Colon (tissue), 2 donors: ENCODE measurements around the gene RBM4B.
"Not testable (repeated sequence)": the region's sequence is repeated elsewhere in the genome, so short reads cannot be mapped to it uniquely, and the experiment has no call there.

Source experiments
- FAIRE-seq: peaks from 2 replicates; lab custom pipeline; 2012; peaks lifted over from hg19 to GRCh38; lab: Jason Lieb, UNC
- donor health status: control.
- donor health status: control.

The RBM4B gene

GRCh38 chr11:66639814-66640340, 37.8 kb downstream of the RBM4B start:
- FAIRE-seq, result not testable (repeated sequence)

- no peak for FAIRE-seq
These were observed 38.4 kb downstream of the RBM4B start for GRCh38 chr11:66639066-66639813.

GRCh38 chr11:66638177-66639065, 39.3 kb downstream of the RBM4B start, which contains the start of gene RBM4:
TSS of gene RBM4 (plus strand) at chr11:66638703. CDS start at chr11:66639712, 1,009 bp downstream.
- FAIRE-seq, result no peak

- no peak for FAIRE-seq
These were observed 40.0 kb downstream of the RBM4B start for GRCh38 chr11:66637557-66638176.

GRCh38 chr11:66636411-66636810, 41.3 kb downstream of the RBM4B start:
- FAIRE-seq, result no peak

GRCh38 chr11:66632952-66633351, 44.7 kb downstream of the RBM4B start:
- FAIRE-seq, result no peak

- no peak for FAIRE-seq
These were observed 45.8 kb downstream of the RBM4B start for GRCh38 chr11:66631883-66632282.

- FAIRE-seq, result no peak
These were observed 48.3 kb downstream of the RBM4B start for GRCh38 chr11:66629356-66629755.

- FAIRE-seq, result no peak
These were observed 49.6 kb downstream of the RBM4B start for GRCh38 chr11:66628061-66628603.

- no peak for FAIRE-seq
These were observed 50.8 kb downstream of the RBM4B start for GRCh38 chr11:66626926-66627325.

- no peak for FAIRE-seq
These were observed 51.3 kb downstream of the RBM4B start for GRCh38 chr11:66626382-66626781.

- no peak for FAIRE-seq
These were observed 51.9 kb downstream of the RBM4B start for GRCh38 chr11:66625752-66626149.

- no peak for FAIRE-seq
These were observed 52.5 kb downstream of the RBM4B start for GRCh38 chr11:66625041-66625751.

- no peak for FAIRE-seq
These were observed 53.2 kb downstream of the RBM4B start for GRCh38 chr11:66624450-66624849.

GRCh38 chr11:66619080-66619554, 58.6 kb downstream of the RBM4B start:
- no peak for FAIRE-seq

- FAIRE-seq, result no peak
These were observed 60.4 kb downstream of the RBM4B start for GRCh38 chr11:66617155-66617834.

- no peak for FAIRE-seq
These were observed 61.1 kb downstream of the RBM4B start, which contains the start of gene RBM14 for GRCh38 chr11:66616379-66617154. TSS of gene RBM14 (plus strand) at chr11:66616630. CDS start at chr11:66616721, 91 bp downstream.
